ENCODE measurements around the gene ETNK2. TPM values are rescaled to one million over a fixed set of nuclear protein-coding genes. Genes with fewer than 3 reads are reported as not detected.

ETNK2 gene
- total and polyA plus RNA-seq, 2 of the 8 experiments (the other 6 are each of a cell fraction or from before 2014, with no cell fraction given) = 20.1 to 26.7 TPM

DNA sequence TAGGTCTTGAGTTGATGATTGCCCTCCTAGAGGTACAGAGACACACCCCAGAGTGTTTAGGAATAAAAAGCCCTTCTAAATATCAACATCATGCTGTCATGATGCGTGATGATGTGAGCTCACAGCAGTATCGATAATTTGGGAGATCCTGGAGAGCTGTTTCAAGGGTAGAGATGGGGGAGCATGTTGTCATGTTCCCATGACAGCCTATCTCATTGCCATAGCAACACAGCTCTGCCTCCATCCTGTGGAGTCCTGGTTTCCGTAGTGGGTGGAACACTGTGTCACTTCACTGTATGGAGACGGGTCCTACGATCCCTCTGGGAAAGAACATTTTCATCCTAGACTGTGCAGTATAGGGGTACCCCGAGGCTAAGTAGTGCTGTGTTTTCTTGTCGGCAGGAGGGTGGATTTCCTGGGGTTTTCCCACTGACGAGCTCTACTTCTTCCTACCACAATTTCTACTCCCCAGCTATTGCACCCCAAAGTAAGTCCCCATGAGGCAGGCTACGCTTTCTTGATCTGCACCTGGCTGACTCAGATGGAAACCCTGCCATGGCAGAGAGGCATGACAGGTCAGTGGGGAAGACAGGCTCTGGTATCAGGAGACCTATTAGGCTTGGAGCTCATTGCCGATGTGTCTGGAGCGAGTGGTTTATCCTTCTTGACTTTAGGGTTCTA, 37.3 kb upstream of the ETNK2 start:
- CTCF ChIA-PET (ENCODE audit: partially characterized antibody) = interaction anchor here (0.6 to 7.0 kb wide), 16 partner anchors 10 to 209 kb away, joined by 3 to 73 read pairs (median 4); partner anchors contain the start of genes GOLT1A and PLEKHA6
- Histone ChIP-seq H3K4ac (replicated peaks; ENCODE audit: insufficient read length, low read depth, low read length) (no peak overlapping the region), H2BK20ac (ENCODE audit: low read length) (no peak overlapping the region), H3K79me1 (ENCODE audit: low read depth, low read length) (no peaks in the 10 kb centered on the region), H2AK5ac (ENCODE audit: low read depth, low read length) (no peak overlapping the region), H2BK5ac (ENCODE audit: low read depth, low read length) (no peak overlapping the region), H3K23ac (ENCODE audit: insufficient read length) (no peak overlapping the region), H3K9me3 (ENCODE audit: insufficient read depth in 2 of 2, low read depth in 1 of 2, low read length in 1 of 2) (no peaks in the 10 kb centered on the region), H4K20me1 (replicated peaks in 1 of 2; ENCODE audit: control insufficient read depth in 1 of 2, insufficient read depth in 2 of 2, low read length in 2 of 2) (no peaks in the 10 kb centered on the region), H2BK15ac (ENCODE audit: low read length) (no peak overlapping the region), H3K4me1 (replicated peaks in 1 of 4; ENCODE audit: control insufficient read depth in 3 of 4, insufficient read depth in 4 of 4, low read length in 3 of 4) (no peaks in the 10 kb centered on the region), H3K14ac (ENCODE audit: insufficient read length) (no peak overlapping the region), H2AFZ (ENCODE audit: low read length) (no peak overlapping the region), H3K56ac (replicated peaks; ENCODE audit: insufficient read length, low read depth, low read length) (no peak overlapping the region), H2BK12ac (ENCODE audit: low read depth, low read length) (no peak overlapping the region), H3K27me3 (replicated peaks in 1 of 4; ENCODE audit: control insufficient read depth in 3 of 4, extremely low read depth in 1 of 4, insufficient read depth in 3 of 4, low read length in 3 of 4) (peaks cover 0 to 8% (median 6%) of the 10 kb centered on the region in 4 experiments; a peak in 4 of 7 replicates), H3K4me2 (ENCODE audit: insufficient read depth in 1 of 2, low read depth in 2 of 2, low read length in 2 of 2) (no peak overlapping the region; a peak in 1 of 4 replicates), H3K79me2 (ENCODE audit: control insufficient read depth in 1 of 2, insufficient read depth in 2 of 2, low read length in 2 of 2) (no peaks in the 10 kb centered on the region), H2BK120ac (replicated peaks; ENCODE audit: low read depth, low read length) (no peak overlapping the region), H3K23me2 (ENCODE audit: low read depth, low read length) (no peaks in the 10 kb centered on the region; the same call in 1 of the 2 replicates), H3K27ac (ENCODE audit: low read depth, low read length) (no peak overlapping the region), H3K36me3 (ENCODE audit: control insufficient read depth in 2 of 4, insufficient read depth in 4 of 4, low read length in 3 of 4) (no peaks in the 10 kb centered on the region), H4K91ac (replicated peaks; ENCODE audit: insufficient read length, low read length) (no peak overlapping the region), H3K4me3 (ENCODE audit: extremely low read depth in 1 of 4, insufficient read depth in 2 of 4, low read depth in 3 of 4, low read length in 4 of 4) (no peak overlapping the region), H4K5ac (ENCODE audit: insufficient read length, low read depth, low read length) (no peak overlapping the region), H3K18ac (ENCODE audit: extremely low read depth, low read length) (no peak overlapping the region), H3K9ac (replicated peaks in 1 of 4; ENCODE audit: extremely low read depth in 1 of 4, low read depth in 3 of 4, low read length in 3 of 4) (no peak overlapping the region), H4K8ac (ENCODE audit: extremely low read depth, insufficient read depth, low read length) (no peak overlapping the region)
- 92% methylated on average over 11 of the region's 11 CpGs; no CpG with 5 or more reads in 1 of the 2 experiments for WGBS, 2 experiments (ENCODE audit: extremely low coverage in 1 of 2, insufficient coverage in 1 of 2, insufficient read length in 1 of 2, insufficient replicate concordance in 2 of 2, low coverage in 1 of 2, low lambda C conversion rate in 2 of 2, missing lambda C conversion rate in 1 of 2)
- DNase-seq (ENCODE audit: low read depth in 1 of 2, low spot score in 2 of 2) = no peak
- FAIRE-seq = no peak
- POLR2A ChIA-PET (ENCODE audit: partially characterized antibody) = interaction anchor here (0.8 to 2.6 kb wide), 4 partner anchors 8 to 17 kb away, joined by 3 to 10 read pairs (median 5); no protein-coding TSS in a partner anchor
- TF ChIP-seq RXRA (IDR thresholded peaks at IDR 0.05; ENCODE audit: insufficient read depth, low read depth, low read length) = no peak
- TF ChIP-seq RBBP5 (IDR thresholded peaks at IDR 0.05; ENCODE audit: borderline replicate concordance, low read depth, low read length) = no peak
- no peak for TF ChIP-seq SIX5 (IDR thresholded peaks at IDR 0.05; ENCODE audit: low read depth, low read length)
- no peak for TF ChIP-seq KDM1A (IDR thresholded peaks at IDR 0.05; ENCODE audit: borderline replicate concordance, low read length)
- no peak for TF ChIP-seq PHF8 (conservative IDR thresholded peaks at IDR 0.05; ENCODE audit: low read depth, low read length)
- TF ChIP-seq SP2 (IDR thresholded peaks at IDR 0.05; ENCODE audit: low read length) = no peak
- no peak for TF ChIP-seq USF2 (IDR thresholded peaks at IDR 0.05; ENCODE audit: low read length)
- TF ChIP-seq SP4 (IDR thresholded peaks at IDR 0.05; ENCODE audit: low read length) = no peak
- no peak for TF ChIP-seq CHD1 (IDR thresholded peaks at IDR 0.05; ENCODE audit: low read depth, low read length)
- TF ChIP-seq TAF1 (IDR thresholded peaks at IDR 0.05; ENCODE audit: low read depth, low read length) = no peak
- no peak for TF ChIP-seq TBP (IDR thresholded peaks at IDR 0.05; ENCODE audit: low read depth, low read length)
- no peak for TF ChIP-seq YY1 (IDR thresholded peaks at IDR 0.05; ENCODE audit: low read depth, low read length)
